ENCODE measurements around the gene ZNF354B.
"Not testable (repeated sequence)": the region's sequence is repeated elsewhere in the genome, so short reads cannot be mapped to it uniquely, and the experiment has no call there.

The ZNF354B gene

DNA sequence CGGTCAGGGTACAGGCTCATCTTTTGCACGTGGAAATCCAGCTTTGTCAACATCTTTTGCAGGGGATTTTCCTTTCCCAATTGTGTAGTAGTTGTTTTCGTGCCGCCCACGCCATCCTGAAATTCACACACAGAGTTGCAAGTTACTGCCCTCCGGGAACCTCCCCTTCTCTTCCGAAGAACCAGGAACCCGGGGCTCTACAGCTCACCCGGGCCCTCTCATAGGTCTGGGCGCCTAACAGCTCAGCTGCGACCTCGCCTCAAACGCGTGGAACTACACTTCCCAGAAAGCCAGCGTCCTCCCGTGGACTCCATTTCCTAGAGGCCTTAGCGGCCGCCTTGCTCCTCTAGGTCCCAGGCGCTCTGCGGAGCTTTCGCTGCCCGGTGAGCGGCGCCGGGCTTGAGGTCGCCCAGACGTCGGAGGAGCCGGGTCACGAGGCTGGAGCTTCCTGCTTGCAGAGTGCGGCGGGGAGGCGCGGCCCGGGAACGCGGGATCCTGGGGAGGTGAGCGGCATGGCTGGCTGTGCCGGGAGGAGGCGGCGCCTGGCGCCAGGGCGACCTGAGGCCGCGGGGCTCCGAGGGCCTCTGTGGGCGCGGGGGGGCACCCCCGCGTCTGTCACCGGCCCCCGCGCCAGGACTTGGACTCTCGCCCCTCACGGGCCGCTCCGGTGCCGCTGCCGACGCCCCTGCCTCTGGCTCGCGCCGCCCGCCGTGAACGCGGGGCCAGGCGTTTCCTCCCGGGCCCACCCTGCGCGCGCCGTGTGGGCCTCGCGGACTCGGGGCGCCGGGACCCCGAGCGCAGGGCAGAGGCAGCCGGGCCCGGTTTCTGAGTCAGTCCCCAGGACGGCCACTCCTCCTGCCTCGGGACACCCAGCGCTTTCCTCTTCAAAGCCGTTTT lies at the start of gene ZNF354B:
Gene ZNF354B (plus strand): TSS at position 329 of the 897 bp plus-strand sequence. CDS start 1,095 bp downstream, outside the sequence.
- peak; percentile 53 to 91 for DNase-seq

DNA sequence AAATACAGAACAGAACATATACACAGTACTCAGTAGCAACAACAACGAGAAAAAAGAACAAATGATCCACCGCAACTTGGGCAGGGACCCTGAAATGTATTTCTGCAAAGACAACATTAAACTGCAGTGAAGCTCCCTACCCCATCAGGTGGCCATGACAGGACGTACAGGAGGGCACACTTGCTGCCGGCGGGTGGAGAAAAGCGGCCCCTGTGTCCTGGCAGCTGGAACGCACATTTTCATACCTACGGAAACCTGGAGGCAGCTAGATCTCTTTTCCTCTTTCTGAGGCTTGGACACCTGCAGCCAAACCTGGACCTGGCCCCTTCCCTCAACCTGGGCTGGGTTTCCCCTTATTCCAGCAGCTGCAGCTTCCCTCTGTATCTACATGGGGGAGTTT lies 42.2 kb upstream of the ZNF354B start:
- no peak for DNase-seq

DNA sequence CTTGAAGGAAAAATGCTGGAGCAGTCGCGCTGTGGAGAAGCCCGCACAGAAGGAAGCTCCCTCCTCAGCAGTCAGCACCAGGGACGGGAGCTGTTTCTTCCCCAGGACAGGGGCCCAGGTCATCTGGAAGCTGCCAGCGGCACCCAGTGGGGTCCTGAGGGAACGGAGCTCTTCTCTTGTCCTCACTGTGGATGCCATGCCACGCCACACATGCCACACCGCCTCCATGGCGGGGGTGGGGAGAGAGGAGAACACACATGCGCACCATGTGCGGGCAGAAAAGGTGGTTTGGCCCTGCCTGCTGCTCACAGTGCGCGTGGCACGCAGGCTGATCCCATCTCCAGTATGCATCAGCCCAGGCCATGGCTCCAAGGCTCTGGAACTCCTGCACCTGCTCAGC lies 41.7 kb upstream of the ZNF354B start:
- DNase-seq = no peak

DNA sequence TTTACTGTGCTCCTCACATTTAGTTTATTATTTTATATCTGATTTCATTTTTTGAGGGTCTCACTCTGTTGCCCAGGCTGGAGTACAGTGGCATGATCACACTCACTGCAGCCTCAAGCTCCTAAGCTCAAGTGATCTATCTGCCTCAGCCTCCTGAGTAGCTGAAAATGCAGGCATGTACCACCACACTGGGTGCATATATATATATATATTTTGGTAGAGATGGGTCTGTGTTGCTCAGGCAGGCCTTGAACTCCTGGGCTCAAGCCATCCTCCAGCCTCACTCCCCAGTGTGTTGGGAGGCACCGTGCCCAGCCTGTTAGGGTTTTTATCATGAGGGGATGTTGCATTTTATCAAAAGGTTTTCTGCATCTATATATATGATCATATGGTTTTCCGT lies 39.8 kb upstream of the ZNF354B start:
- no peak for DNase-seq

DNA sequence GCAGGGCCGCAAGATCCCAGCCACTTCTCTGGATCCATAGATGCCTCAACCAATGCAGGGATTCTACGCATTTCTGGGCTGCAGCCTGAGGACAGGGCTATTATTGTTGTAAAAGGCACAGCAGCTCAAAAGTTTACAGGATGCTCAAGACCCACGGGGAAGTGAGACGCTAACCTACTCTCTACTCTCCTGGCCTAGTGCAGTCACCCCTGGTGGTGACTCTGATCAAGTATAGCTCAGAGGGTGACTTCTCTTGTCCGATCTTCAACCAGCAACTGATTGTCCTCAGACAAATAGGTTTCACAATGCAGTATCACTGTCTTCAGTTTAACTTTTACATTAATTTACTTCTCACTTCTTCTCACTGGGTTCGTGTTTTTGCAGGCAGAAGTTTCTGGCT lies 34.3 kb upstream of the ZNF354B start:
- no peak for DNase-seq

DNA sequence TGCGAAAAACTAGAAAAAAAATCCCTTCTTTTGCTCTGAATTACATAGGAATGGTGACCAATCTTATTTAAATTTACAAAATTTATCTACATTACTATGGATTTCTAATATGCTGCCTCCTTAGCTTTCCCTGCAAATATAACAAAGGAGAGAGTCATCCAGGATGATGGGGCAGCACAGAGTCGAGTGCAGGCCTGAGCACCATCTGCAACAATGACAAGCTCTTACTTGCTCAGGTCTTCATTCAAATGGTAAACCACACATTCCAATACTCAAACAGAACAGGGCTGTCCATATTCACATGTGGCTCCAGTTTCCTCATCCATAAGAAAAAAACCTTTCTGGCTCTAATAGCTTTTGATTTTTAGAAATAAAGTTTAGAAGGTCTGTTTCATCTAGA lies 33.5 kb upstream of the ZNF354B start:
- no peak for DNase-seq

DNA sequence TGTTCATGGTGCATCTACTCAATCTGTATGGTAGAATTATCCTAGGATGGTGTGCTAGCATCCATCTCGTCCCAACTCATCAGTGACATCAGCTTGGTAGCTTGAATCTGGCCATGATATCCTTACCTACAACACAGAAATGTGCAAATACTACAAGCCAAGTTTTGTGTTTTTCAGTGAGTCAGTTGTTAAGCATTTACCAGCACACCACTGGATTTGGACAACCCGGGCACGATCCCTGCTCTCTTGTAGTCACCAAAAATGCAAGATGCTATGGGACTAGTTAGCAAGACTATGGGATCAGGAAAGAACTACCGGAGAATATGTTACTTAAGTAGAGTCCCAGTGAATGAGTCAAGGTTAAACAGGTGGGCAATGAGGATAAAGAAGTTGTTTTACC lies 32.1 kb upstream of the ZNF354B start:
- DNase-seq = no peak

DNA sequence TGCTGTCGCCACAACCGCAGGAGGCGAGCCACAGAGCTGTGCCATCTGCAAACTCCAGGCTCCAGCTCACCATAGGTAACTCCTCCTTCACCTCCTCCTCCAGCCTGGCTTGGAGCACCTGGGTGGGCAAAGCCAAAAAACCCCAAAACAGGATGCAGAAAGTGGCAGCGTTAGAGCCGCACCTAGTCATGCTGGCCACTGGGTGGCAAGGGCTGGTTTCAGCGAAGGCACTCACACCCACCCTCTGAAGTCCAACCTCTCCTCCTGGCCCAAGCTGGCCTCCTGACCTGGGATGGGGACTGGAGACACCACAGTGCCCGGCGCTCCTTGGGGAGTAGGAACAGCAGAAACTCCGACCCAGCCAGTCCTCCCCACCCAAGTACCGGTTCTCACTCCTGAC lies 28.7 kb upstream of the ZNF354B start:
- no peak for DNase-seq

DNA sequence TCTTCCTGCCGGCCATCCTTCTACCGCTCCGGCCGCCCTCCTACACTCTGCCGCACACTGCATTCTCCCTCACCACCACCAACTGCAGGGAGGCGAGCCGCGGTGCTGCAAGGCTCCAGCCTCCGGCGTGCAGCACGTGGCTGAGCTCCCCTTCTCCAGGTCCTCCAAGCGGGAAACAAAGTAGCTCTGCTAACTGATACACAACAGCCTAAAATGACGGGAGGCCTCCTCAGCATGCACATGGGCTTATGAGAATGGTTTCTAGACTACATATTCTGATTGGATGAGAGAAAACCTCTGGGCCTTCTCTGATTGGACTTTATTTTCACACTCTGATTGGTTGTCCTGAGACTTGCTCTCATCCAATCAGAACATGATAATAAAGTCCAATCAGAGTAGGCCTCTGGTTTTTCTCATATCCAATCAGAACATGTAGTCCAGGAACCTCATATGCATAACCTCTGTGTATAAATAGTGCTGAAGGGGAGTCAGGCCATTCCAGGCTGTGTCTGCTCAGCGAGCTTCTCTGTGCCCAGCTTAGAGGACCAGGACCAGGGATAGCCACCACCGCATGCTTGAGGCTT lies 27.0 kb upstream of the ZNF354B start:
- peak in 1 of 2 experiments; percentile 49 for DNase-seq

DNA sequence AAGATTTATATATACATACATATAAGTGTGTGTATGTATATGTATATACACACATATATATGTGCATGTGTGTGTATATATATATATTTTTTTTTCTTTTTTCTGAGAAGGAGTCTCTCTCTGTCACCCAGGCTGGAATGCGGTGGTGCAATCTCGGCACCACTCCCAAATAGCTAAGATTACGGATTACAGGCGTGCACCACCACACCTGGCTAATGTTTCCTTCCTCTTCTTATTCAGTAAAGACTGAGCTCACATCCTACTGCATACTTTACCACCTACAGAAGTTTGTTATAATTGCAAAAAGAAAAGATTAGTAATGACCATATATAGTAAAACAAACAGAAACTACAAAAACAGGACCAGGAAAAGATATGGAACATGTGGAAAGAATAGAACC lies 23.1 kb upstream of the ZNF354B start:
- no peak for DNase-seq

DNA sequence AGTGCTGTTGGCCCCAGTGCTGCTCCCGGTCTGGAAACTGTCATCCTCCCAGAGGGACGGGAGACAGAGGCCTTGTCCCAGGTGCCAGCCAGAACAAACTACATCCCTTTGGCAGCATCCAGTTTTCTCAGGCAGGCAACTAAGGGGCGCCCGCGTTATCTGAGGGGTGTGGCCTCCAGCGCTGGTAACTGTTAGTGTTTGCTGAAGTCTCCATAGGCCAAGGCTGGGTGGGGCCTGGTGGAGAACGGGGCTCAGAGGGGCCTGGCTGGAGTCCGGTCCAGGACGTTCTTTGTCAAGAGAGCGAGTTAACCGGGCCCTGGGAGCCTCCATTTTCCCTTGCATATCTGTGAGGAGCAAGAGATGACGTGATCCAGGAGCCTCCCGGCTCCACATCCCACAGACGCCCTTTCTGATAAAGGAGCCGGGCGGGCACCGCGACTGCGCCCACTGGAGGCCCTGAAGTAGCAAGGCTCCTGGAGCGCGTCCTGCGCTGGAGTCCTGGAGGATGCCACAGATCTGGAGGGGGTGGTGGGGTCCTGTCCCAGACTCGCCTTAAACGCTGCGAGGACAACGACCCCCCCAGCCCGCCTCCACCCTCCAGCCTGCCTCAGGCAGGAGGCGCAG lies 20.9 kb upstream of the ZNF354B start:
- not testable (repeated sequence) for DNase-seq

DNA sequence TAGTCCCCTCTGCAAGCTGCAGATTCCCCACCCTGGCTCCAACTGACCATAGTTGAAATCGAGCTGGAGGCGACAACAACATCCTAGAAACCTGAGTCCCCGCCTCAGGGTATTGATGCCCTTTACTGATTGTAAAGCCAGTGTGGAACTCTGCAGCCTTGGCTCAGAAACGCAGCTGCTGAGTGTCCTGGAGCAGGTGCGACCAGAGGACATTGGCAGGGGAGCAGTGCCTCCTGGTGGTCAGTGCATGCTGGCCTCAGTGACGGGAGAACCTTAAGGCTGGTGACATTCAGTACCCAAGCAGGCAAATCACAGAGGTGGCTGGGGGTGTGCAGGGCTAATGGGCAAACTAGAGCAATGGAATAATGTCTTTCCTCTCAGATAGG lies 20.4 kb upstream of the ZNF354B start:
- DNase-seq = no peak

DNA sequence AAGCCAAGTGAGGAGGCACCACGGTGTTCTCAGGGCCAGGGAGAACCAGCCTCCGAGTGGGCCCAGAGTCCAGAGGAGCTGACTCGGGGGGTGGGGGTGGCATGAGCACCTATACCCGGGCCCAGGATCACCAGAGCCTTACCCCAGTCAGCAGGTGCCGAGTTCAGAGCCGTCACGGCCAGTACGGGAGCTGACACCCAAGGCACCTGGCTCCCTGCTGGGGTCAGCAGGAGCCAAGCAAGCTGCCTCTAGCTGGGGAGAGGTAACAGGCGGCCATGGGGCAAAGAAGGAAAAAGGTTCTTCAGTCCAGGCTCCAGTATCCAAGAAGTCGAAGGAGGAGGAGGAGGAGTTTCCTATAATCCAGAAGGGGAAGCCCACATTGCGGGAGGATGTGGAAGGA lies 19.4 kb upstream of the ZNF354B start:
- not testable (repeated sequence) for DNase-seq

DNA sequence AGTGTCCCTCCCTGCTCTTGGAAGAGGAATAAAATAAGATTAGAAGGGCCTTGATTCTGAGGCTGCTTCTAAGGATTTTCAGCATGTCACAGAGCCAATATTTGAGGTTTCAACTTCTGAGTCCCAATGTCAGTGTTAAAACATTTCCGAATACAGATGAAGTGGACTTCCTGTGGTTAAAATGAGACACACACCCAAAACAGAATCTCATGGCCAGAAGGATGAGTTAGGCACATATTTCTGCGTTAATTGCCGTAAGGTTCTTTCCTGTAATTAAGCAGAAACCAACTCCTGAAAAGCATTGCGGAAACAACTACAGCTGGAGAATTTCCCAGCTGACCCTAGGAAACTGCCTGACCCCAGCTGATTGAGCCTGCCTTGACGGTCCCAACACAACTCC lies 10.4 kb upstream of the ZNF354B start:
- no peak for DNase-seq

DNA sequence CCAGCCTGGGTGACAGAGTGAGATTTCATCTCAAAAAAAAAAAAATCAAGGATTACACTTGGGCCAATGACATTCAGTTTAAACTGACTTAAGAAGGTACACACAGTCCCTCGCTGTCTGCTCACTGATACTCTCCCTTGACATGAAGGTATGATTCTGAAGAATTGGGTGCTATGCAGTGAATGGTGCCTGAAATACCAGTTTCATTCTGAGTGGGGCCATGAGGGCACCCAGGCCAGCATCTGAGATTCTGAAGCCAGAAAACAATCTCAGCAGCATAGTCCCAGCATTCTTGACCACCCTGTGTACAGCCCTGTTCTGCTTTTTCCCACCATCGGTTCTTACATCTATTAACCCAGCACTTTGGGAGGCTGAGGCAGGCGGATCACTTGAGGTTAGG lies 7.8 kb upstream of the ZNF354B start:
- no peak for DNase-seq

DNA sequence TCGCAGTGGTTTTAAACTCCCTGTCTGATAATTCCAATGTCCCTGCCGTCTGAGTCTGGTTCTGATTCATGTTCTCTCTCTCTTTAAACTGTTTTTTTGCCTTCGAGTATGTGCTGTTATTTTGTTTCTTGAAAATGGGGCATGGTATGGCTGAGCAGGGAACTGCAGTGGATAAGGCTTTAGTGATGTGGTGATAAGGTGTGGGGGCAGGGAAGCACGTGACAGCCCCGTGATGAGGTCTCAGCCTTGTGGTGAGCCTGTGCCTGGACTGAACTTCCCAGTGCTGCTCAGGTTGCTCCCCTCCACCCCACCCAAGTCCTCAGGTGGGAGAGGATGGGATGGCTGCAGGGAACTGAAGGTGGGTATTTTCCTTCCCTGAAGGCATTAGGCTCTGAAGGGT lies 5.5 kb upstream of the ZNF354B start:
- no peak for DNase-seq

DNA sequence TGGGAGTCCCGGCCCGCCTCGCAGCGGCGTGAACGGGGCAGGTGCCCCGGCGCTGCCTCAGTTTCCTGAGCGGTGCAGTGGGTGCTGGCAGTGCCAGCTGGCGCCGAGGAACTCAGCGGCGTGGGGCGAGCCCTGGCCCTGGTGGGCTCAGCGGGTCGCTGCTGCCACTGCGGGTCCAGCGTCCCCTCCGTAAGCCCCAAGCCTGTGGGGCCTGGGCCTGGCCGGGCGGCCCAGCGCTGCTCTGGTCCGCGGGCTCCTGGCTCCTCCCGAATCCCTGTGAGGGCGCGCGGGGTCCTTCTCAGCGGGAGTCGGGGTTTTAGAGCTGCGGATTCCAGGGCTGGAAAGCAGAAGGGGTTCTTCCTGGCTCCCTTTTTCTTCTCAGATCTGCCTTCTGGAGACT lies 862 bp downstream of the ZNF354B start:
- not testable (repeated sequence) for DNase-seq

DNA sequence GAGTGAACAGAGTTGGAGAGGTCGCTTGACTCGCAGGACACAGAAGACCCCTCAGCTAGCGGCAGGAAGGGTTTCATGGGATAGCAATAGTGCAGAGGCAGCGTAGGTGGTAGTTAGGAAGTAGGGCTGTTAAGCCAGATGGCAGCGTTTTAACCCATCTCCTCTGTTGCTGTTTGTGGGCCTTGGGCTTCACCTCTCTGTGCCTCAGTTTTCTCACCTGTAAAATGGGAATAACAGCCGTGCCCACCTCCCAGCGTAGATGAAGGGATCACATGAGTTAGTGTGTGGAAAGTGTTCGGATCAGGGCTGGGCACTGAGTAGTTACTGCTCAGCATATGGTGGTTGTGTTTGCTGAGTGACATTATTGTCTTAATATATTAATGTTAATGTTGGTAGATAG lies 1.9 kb downstream of the ZNF354B start:
- DNase-seq = no peak

DNA sequence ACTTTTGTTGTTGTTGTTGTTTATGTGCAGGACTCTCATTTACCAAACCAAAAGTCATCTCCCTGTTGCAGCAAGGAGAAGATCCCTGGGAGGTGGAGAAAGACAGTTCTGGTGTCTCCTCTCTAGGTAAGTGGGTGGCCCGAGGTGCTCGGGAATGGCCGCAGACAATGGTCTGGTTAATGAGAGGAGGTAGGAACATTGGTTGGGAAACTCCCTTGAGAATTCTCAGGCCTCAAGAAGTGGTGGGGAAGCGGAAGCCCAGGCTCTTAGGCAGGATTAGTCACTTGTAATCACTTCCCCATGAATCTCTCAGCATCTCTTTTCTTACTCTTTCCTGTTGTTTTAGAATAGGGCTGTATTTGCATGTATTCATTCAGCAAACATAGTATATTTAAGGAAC lies 7.2 kb downstream of the ZNF354B start:
- DNase-seq = no peak

DNA sequence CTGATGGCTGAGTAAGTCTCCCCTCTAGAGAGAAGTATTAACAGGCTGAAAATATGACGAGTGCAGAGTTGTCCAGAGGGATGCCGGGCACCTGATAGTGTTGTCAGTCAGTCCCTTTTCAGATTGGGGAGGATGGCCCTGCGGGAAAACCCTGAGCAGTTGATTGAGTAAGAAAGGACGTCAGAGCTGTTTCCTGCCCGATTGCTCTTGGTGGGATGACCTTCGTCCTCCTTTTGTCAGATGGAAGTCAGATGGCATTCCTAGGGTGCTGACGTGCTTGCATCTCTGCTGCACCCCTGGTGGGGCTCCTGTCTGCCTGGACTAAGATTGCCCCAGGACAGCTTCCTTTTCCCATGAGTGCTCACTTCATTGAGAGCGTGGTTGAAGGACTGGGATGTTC lies 9.8 kb downstream of the ZNF354B start:
- DNase-seq = no peak

DNA sequence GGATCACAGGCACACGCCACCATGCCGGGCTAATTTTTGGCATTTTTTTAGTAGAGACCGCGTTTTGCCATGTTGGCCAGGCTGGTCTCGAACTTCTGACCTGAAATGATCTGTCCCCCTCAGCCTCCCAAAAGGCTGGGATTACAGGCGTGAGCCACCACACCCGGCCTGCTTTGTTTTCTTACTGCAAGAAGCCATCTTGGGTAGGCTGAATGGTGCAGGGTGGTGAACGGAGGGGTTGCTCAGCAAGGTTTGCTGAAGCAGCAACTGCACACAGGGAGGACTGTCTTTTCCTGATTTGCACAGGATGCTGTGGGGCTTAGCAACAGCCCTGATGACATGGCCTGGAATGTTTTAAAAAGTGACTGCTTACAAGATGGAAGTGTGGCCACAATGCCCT lies 10.7 kb downstream of the ZNF354B start:
- no peak for DNase-seq

DNA sequence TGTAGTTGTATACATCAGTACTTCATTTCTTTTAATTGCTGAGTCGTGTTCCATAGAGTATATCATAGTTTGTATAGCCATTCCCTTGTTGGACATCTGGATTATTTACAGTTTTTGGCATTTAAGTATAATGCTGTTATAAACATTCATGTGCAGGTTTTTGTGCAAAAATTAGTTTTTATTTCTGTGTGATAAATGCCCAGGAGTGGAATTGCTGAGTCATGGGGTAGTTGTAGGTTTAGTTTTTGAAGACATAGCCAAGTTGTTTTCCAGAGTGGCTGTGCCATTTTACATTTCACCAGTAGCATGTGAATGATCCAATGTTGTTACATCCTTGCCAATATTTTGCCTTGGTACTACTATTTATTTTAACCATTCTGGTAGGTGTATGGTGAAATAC lies 12.5 kb downstream of the ZNF354B start:
- no peak for DNase-seq

DNA sequence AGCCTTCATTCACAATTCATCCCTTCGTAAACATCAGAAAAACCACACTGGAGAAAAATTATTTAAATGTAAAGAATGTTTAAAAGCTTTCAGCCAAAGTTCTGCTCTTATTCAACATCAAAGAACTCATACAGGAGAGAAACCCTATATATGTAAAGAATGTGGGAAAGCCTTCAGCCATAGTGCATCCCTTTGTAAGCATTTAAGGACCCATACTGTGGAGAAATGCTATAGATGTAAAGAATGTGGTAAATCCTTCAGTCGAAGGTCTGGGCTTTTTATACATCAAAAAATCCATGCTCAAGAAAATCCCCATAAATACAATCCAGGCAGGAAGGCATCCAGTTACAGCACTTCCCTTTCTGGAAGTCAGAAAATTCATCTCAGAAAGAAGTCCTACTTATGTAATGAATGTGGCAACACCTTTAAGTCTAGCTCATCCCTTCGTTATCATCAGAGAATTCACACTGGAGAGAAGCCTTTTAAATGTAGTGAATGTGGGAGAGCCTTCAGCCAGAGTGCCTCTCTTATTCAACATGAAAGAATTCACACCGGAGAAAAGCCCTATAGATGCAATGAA lies 23.5 kb downstream of the ZNF354B start:
- not testable (repeated sequence) for DNase-seq

All from NCI-H446 (cell line).